ENCODE results near the gene MYDGF. TPM values are rescaled to one million over a fixed set of nuclear protein-coding genes. Genes with fewer than 3 reads are reported as not detected.

MYDGF gene
- total and polyA plus RNA-seq, 12 donors = 35.9 to 159 (median 75.5) TPM

GRCh38 chr19:4673216-4673615 lies 3.1 kb upstream of the MYDGF start:
- H3K27me3 ChIP-seq = no peaks in the 10 kb centered on the region
- WGBS, 4 donors = 66 to 82% (median 77%) methylated on average over 4 of the region's 4 CpGs
- H3K27ac ChIP-seq = no peak overlapping the region
- DNase-seq = no peak
- intact Hi-C loops (cut with DNase I) = no loop called here
- no peak for TF ChIP-seq CTCF (IDR thresholded peaks at IDR 0.05)
- no peak for TF ChIP-seq POLR2A (IDR thresholded peaks at IDR 0.05)
- H3K36me3 ChIP-seq (replicated peaks in 1 of 2) = peaks cover 0 to 27% of the 10 kb centered on the region in 2 donors
- peaks cover 8 to 19% of the 10 kb centered on the region in 2 donors for H3K4me1 ChIP-seq (replicated peaks in 1 of 2)
- no peak overlapping the region for H3K4me3 ChIP-seq
- no peaks in the 10 kb centered on the region for H3K9me3 ChIP-seq (replicated peaks in 1 of 3)

- no peak overlapping the region for H3K27ac ChIP-seq
- intact Hi-C loops (cut with DNase I) = no loop called here
- 68 to 77% (median 71%) methylated on average over 10 of the region's 10 CpGs for WGBS, 4 donors
Observed at GRCh38 chr19:4671185-4671851, 1.2 kb upstream of the MYDGF start.

GRCh38 chr19:4664642-4665041 lies 5.5 kb downstream of the MYDGF start:
- H3K27me3 ChIP-seq = no peaks in the 10 kb centered on the region
- intact Hi-C loops (cut with DNase I) = no loop called here
- no peak for DNase-seq
- no peaks in the 10 kb centered on the region for H3K9me3 ChIP-seq (replicated peaks in 1 of 3)
- H3K36me3 ChIP-seq (replicated peaks in 1 of 2) = peaks cover 0 to 66% of the 10 kb centered on the region in 2 donors
- no peak overlapping the region for H3K4me3 ChIP-seq
- TF ChIP-seq POLR2A (IDR thresholded peaks at IDR 0.05) (no peak), CTCF (IDR thresholded peaks at IDR 0.05) (no peak)
- 90 to 98% (median 92%) methylated on average over 9 to 12 of the region's 12 CpGs for WGBS, 4 donors
- H3K27ac ChIP-seq = no peak overlapping the region
- peaks cover 8 to 14% of the 10 kb centered on the region in 2 donors for H3K4me1 ChIP-seq (replicated peaks in 1 of 2)

More at GRCh38 chr19:4671185-4671851, 1.2 kb upstream of the MYDGF start:
- H3K27me3 ChIP-seq = no peaks in the 10 kb centered on the region
- DNase-seq = no peak
- H3K4me1 ChIP-seq (replicated peaks in 1 of 2) = peaks cover 8 to 20% of the 10 kb centered on the region in 2 donors
- no peak overlapping the region for H3K4me3 ChIP-seq
- TF ChIP-seq CTCF (IDR thresholded peaks at IDR 0.05) = no peak
- no peak for TF ChIP-seq POLR2A (IDR thresholded peaks at IDR 0.05)
- no peaks in the 10 kb centered on the region for H3K9me3 ChIP-seq (replicated peaks in 1 of 3)
- H3K36me3 ChIP-seq (replicated peaks in 1 of 2) = peaks cover 0 to 36% of the 10 kb centered on the region in 2 donors

- H3K9me3 ChIP-seq (replicated peaks in 1 of 3) = no peaks in the 10 kb centered on the region
- no peak for DNase-seq
- WGBS, 4 donors = 84 to 96% (median 91%) methylated on average over 6 of the region's 6 CpGs
- H3K27me3 ChIP-seq = no peaks in the 10 kb centered on the region
- intact Hi-C loops (cut with DNase I) = no loop called here
- no peak overlapping the region for H3K27ac ChIP-seq
- H3K4me3 ChIP-seq = no peak overlapping the region
- H3K4me1 ChIP-seq (replicated peaks in 1 of 2) = no peaks in the 10 kb centered on the region
- H3K36me3 ChIP-seq (replicated peaks in 1 of 2) = peaks cover 0 to 72% of the 10 kb centered on the region in 2 donors
- TF ChIP-seq CTCF (IDR thresholded peaks at IDR 0.05) (no peak), POLR2A (IDR thresholded peaks at IDR 0.05) (no peak)
Observed at GRCh38 chr19:4662812-4663211, 7.3 kb downstream of the MYDGF start.

Data from adrenal gland (tissue), 12 donors.